Immature natural killer cell (primary cell): Measurements from ENCODE around the gene DSCAM. TPM values are rescaled to one million over a fixed set of nuclear protein-coding genes. Genes with fewer than 3 reads are reported as not detected.

Source experiments
- DNase-seq, 3 donors: peaks; one replicate each; pipeline ENCODE4 v3.0.0; 2022; ENCODE audit warnings: mixed read lengths in 1 of 3
- H3K27ac Mint-ChIP-seq, 6 donors: one replicate each; pipeline ENCODE4 v1.8.0; 2020; ENCODE audit warnings: mixed read lengths in 6 of 6, mild to moderate bottlenecking in 5 of 6, inconsistent platforms in 4 of 6, moderate library complexity in 3 of 6
- H3K27me3 Mint-ChIP-seq, 3 donors: one replicate each; pipeline ENCODE4 v1.8.0; 2020 to 2021; ENCODE audit warnings: low read depth in 3 of 3, mild to moderate bottlenecking in 3 of 3, mixed read lengths in 3 of 3, moderate library complexity in 3 of 3, inconsistent platforms in 1 of 3
- H3K36me3 Mint-ChIP-seq, 3 donors: one replicate each; pipeline ENCODE4 v1.8.0; 2020; ENCODE audit warnings: mixed read lengths in 3 of 3, inconsistent platforms in 2 of 3, mild to moderate bottlenecking in 2 of 3
- H3K4me1 Mint-ChIP-seq, 2 donors: one replicate each; pipeline ENCODE4 v1.8.0; 2020; ENCODE audit warnings: inconsistent platforms in 2 of 2, mild to moderate bottlenecking in 2 of 2, mixed read lengths in 2 of 2, moderate library complexity in 1 of 2
- H3K4me3 Mint-ChIP-seq, 5 donors: one replicate each; pipeline ENCODE4 v1.8.0; 2020; ENCODE audit warnings: mild to moderate bottlenecking in 5 of 5, mixed read lengths in 5 of 5, inconsistent platforms in 3 of 5, moderate library complexity in 3 of 5
- H3K9me3 Mint-ChIP-seq, 6 donors: one replicate each; pipeline ENCODE4 v1.8.0; 2020; ENCODE audit warnings: mild to moderate bottlenecking in 6 of 6, mixed read lengths in 6 of 6, inconsistent platforms in 4 of 6, moderate library complexity in 3 of 6
- polyA plus RNA-seq, 3 donors: library from polyadenylated mRNA; unstranded; fragments of 300-500 nt; fragmentation: Illumina TruSeq; gene quantifications; one replicate each; pipeline ENCODE4 v1.2.3, GENCODE V29; 2021

Gene DSCAM
- polyA plus RNA-seq, 3 donors from 2014 or later = not detected

- peaks cover 0 to 6% (median under 1%) of the 10 kb centered on the region in 6 donors for H3K9me3 Mint-ChIP-seq
Observed at GRCh38 chr21:40733024-40733397, 113.9 kb downstream of the DSCAM start.

GRCh38 chr21:40732253-40733023, 114.5 kb downstream of the DSCAM start:
- Mint-ChIP-seq H3K4me3 (no peak overlapping the region), H3K27ac (no peak overlapping the region), H3K36me3 (no peaks in the 10 kb centered on the region), H3K9me3 (peaks cover 0 to 6% (median 3%) of the 10 kb centered on the region in 6 donors), H3K4me1 (no peaks in the 10 kb centered on the region), H3K27me3 (peaks cover 0 to 4% (median 0%) of the 10 kb centered on the region in 3 donors)
- no peak for DNase-seq

More at GRCh38 chr21:40733024-40733397, 113.9 kb downstream of the DSCAM start:
- H3K4me1 Mint-ChIP-seq = no peaks in the 10 kb centered on the region
- no peak overlapping the region for H3K4me3 Mint-ChIP-seq
- no peak for DNase-seq
- H3K36me3 Mint-ChIP-seq = no peaks in the 10 kb centered on the region
- H3K27ac Mint-ChIP-seq = no peak overlapping the region
- peaks cover 0 to 3% (median 0%) of the 10 kb centered on the region in 3 donors for H3K27me3 Mint-ChIP-seq

GRCh38 chr21:40731206-40731605, 115.8 kb downstream of the DSCAM start:
- H3K27me3 Mint-ChIP-seq = peaks cover 0 to 5% (median 0%) of the 10 kb centered on the region in 3 donors
- no peaks in the 10 kb centered on the region for H3K4me1 Mint-ChIP-seq
- H3K9me3 Mint-ChIP-seq = peaks cover 0 to 6% (median 3%) of the 10 kb centered on the region in 6 donors
- no peaks in the 10 kb centered on the region for H3K36me3 Mint-ChIP-seq
- H3K27ac Mint-ChIP-seq = no peak overlapping the region
- no peak for DNase-seq
- no peak overlapping the region for H3K4me3 Mint-ChIP-seq

GRCh38 chr21:40730426-40730800, 116.5 kb downstream of the DSCAM start:
- Mint-ChIP-seq H3K27ac (no peak overlapping the region), H3K36me3 (no peaks in the 10 kb centered on the region), H3K4me1 (no peaks in the 10 kb centered on the region), H3K9me3 (peaks cover 0 to 5% (median 3%) of the 10 kb centered on the region in 6 donors), H3K4me3 (no peak overlapping the region), H3K27me3 (peaks cover 0 to 5% (median 0%) of the 10 kb centered on the region in 3 donors)
- DNase-seq = no peak

GRCh38 chr21:40729761-40730425, 117.1 kb downstream of the DSCAM start:
- Mint-ChIP-seq H3K27ac (no peak overlapping the region), H3K9me3 (peaks cover 0 to 5% (median 2%) of the 10 kb centered on the region in 6 donors), H3K36me3 (no peaks in the 10 kb centered on the region), H3K27me3 (peaks cover 0 to 5% (median 0%) of the 10 kb centered on the region in 3 donors), H3K4me3 (no peak overlapping the region), H3K4me1 (no peaks in the 10 kb centered on the region)
- no peak for DNase-seq

- Mint-ChIP-seq H3K9me3 (peaks cover 3 to 23% (median 5%) of the 10 kb centered on the region in 6 donors), H3K4me1 (no peaks in the 10 kb centered on the region), H3K27me3 (peaks cover 0 to 2% (median 0%) of the 10 kb centered on the region in 3 donors), H3K36me3 (no peaks in the 10 kb centered on the region), H3K4me3 (no peak overlapping the region), H3K27ac (no peak overlapping the region)
- DNase-seq = no peak
Observed at GRCh38 chr21:40723966-40724365, 123.0 kb downstream of the DSCAM start.

- H3K36me3 Mint-ChIP-seq = no peaks in the 10 kb centered on the region
- no peak for DNase-seq
- no peaks in the 10 kb centered on the region for H3K4me1 Mint-ChIP-seq
- no peak overlapping the region for H3K4me3 Mint-ChIP-seq
- peaks cover 0 to 4% (median 0%) of the 10 kb centered on the region in 3 donors for H3K27me3 Mint-ChIP-seq
- H3K9me3 Mint-ChIP-seq = peaks cover 3 to 20% (median 5%) of the 10 kb centered on the region in 6 donors
- no peak overlapping the region for H3K27ac Mint-ChIP-seq
Observed at GRCh38 chr21:40723317-40723716, 123.6 kb downstream of the DSCAM start.

- Mint-ChIP-seq H3K9me3 (peaks cover 3 to 30% (median 10%) of the 10 kb centered on the region in 6 donors), H3K4me3 (no peak overlapping the region), H3K27me3 (peaks cover 0 to 2% (median 2%) of the 10 kb centered on the region in 3 donors), H3K4me1 (no peaks in the 10 kb centered on the region), H3K27ac (no peak overlapping the region), H3K36me3 (no peaks in the 10 kb centered on the region)
- DNase-seq = no peak
Observed at GRCh38 chr21:40719615-40720014, 127.3 kb downstream of the DSCAM start.

GRCh38 chr21:40717028-40717427, 129.9 kb downstream of the DSCAM start:
- H3K27ac Mint-ChIP-seq = no peak overlapping the region
- peaks cover 0 to 5% (median 2%) of the 10 kb centered on the region in 3 donors for H3K27me3 Mint-ChIP-seq
- H3K4me1 Mint-ChIP-seq = no peaks in the 10 kb centered on the region
- no peak for DNase-seq
- H3K36me3 Mint-ChIP-seq = no peaks in the 10 kb centered on the region
- no peak overlapping the region for H3K4me3 Mint-ChIP-seq
- H3K9me3 Mint-ChIP-seq = peaks cover 3 to 33% (median 10%) of the 10 kb centered on the region in 6 donors

GRCh38 chr21:40714536-40714935, 132.4 kb downstream of the DSCAM start:
- Mint-ChIP-seq H3K4me1 (no peaks in the 10 kb centered on the region), H3K9me3 (peaks cover 0 to 16% (median 11%) of the 10 kb centered on the region in 6 donors), H3K36me3 (no peaks in the 10 kb centered on the region), H3K27ac (no peak overlapping the region), H3K4me3 (no peak overlapping the region), H3K27me3 (peaks cover 0 to 5% (median 2%) of the 10 kb centered on the region in 3 donors)
- DNase-seq = no peak

- peaks cover 0 to 12% (median 4%) of the 10 kb centered on the region in 6 donors for H3K9me3 Mint-ChIP-seq
- H3K36me3 Mint-ChIP-seq = no peaks in the 10 kb centered on the region
- H3K4me1 Mint-ChIP-seq = no peaks in the 10 kb centered on the region
- peaks cover 0 to 2% (median 2%) of the 10 kb centered on the region in 3 donors for H3K27me3 Mint-ChIP-seq
- DNase-seq = no peak
- H3K4me3 Mint-ChIP-seq = no peak overlapping the region
- no peak overlapping the region for H3K27ac Mint-ChIP-seq
Observed at GRCh38 chr21:40707656-40708244, 139.2 kb downstream of the DSCAM start.

GRCh38 chr21:40706806-40707655, 139.9 kb downstream of the DSCAM start:
- Mint-ChIP-seq H3K4me1 (no peaks in the 10 kb centered on the region), H3K27me3 (peaks cover 0 to 2% (median 2%) of the 10 kb centered on the region in 3 donors), H3K36me3 (no peaks in the 10 kb centered on the region), H3K27ac (no peak overlapping the region), H3K9me3 (peaks cover 0 to 12% (median 4%) of the 10 kb centered on the region in 6 donors), H3K4me3 (no peak overlapping the region)
- DNase-seq = no peak

GRCh38 chr21:40706176-40706575, 140.8 kb downstream of the DSCAM start:
- peaks cover 0 to 8% (median 3%) of the 10 kb centered on the region in 6 donors for H3K9me3 Mint-ChIP-seq
- H3K4me3 Mint-ChIP-seq = no peak overlapping the region
- no peaks in the 10 kb centered on the region for H3K4me1 Mint-ChIP-seq
- H3K27me3 Mint-ChIP-seq = peaks cover 0 to 2% (median 2%) of the 10 kb centered on the region in 3 donors
- no peaks in the 10 kb centered on the region for H3K36me3 Mint-ChIP-seq
- H3K27ac Mint-ChIP-seq = no peak overlapping the region
- no peak for DNase-seq
